ENCODE results near the gene RUNDC1.

DNA sequence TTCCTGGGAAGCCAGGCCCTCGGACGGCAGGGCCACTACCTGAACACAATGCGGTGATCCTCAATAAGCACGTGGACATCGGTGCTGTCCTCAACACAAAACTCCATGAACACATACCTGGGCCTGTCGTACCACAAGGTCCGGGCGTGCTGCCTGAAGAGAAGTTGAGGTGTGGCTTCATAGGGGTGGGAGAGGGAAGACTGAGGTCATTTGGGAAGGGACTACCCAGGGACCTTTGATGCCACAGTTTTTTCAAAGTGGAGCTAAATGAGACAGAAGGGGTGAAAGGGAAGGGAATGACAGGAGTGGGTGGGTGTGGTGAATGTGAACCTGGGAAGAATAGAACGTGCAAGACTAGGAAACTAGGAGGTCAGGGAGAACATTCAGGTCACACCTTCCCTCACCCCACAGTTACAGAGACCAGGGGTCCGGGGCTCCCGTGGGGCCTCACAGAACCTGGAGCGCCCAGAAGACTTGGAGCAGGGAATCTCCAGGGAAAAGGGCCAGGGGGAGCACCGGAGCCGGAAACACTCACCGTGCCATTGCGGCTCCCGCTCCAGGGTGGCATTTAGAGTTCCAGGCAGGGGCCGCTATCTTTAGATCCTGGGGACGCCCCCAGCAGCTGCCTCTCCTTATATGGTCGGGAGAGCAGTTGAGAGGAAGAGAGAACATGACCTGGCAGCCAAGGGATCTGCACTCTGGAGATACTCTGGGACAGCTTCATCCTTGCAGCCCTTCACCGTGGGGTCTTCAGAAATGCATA, 673 bp upstream of the RUNDC1 start, which contains the start of gene PTGES3L:
- TF ChIP-seq EZH2 (IDR thresholded peaks at IDR 0.05), result no peak
- TF ChIP-seq POLR2AphosphoS5 (IDR thresholded peaks at IDR 0.05; ENCODE audit: borderline replicate concordance, low read depth, low read length), result no peak
- TF ChIP-seq FOXP2 (optimal IDR thresholded peaks at IDR 0.05; ENCODE audit: control extremely low read depth, extremely low read length, insufficient read depth), result no peak
